Kidney (tissue), 14 donors: ENCODE data around the gene CRCP. TPM values are rescaled to one million over a fixed set of nuclear protein-coding genes. Genes with fewer than 3 reads are reported as not detected.

Experiments used
- DNase-seq, 5 donors: peaks; one replicate each; pipeline ENCODE4 v3.0.0-alpha.2; 2013 to 2020
- FAIRE-seq: peaks from 2 replicates; lab custom pipeline; 2012; peaks lifted over from hg19 to GRCh38; lab: Jason Lieb, UNC
- H3K27ac ChIP-seq, 2 donors: one replicate each; pipeline ENCODE4 v1.7.0; 2013; ENCODE audit warnings: low read depth in 2 of 2, low read length in 2 of 2, inconsistent platforms in 1 of 2
- H3K27me3 ChIP-seq: one replicate; pipeline ENCODE4 v1.7.1; 2013; ENCODE audit warnings: low read length, inconsistent platforms; ENCODE audit not compliant: control insufficient read depth, insufficient read depth
- H3K36me3 ChIP-seq, 3 donors: one replicate each; pipeline versions ENCODE4 v1.7.0 to v1.7.1; 2013; ENCODE audit warnings: low read length in 3 of 3, control low read depth in 1 of 3, inconsistent platforms in 1 of 3; ENCODE audit not compliant: insufficient read depth in 3 of 3, control insufficient read depth in 2 of 3
- H3K4me1 ChIP-seq, 3 donors: one replicate each; pipeline versions ENCODE4 v1.7.0 to v1.7.1; 2013; ENCODE audit warnings: low read length in 3 of 3, inconsistent platforms in 1 of 3, low read depth in 1 of 3; ENCODE audit not compliant: control insufficient read depth in 2 of 3, insufficient read depth in 2 of 3
- H3K4me3 ChIP-seq, 3 donors: one replicate each; pipeline versions ENCODE4 v1.7.0 to v1.8.1; 2013; ENCODE audit warnings: low read length in 3 of 3, control low read depth in 1 of 3, inconsistent platforms in 1 of 3
- H3K9ac ChIP-seq, 3 donors: one replicate each; pipeline versions ENCODE4 v1.7.0 to v1.7.1; 2013; ENCODE audit warnings: low read length in 3 of 3, control low read depth in 1 of 3, inconsistent platforms in 1 of 3
- H3K9me3 ChIP-seq, 3 donors: one replicate each; pipeline versions ENCODE4 v1.7.0 to v1.7.1; 2013; ENCODE audit warnings: low read length in 3 of 3, control low read depth in 1 of 3, inconsistent platforms in 1 of 3; ENCODE audit not compliant: control insufficient read depth in 2 of 3, insufficient read depth in 1 of 3
- CTCF ChIP-seq: IDR thresholded peaks from 3 replicates; pipeline ENCODE4 v1.5.1; 2012; ENCODE audit warnings: mild to moderate bottlenecking, moderate library complexity, borderline replicate concordance; ENCODE audit not compliant: insufficient read depth; ENCODE audit errors: extremely low read depth
- intact Hi-C: fragments of 100-400 bp; cut with DNase I; formaldehyde crosslinking; loops from one replicate; pipeline ENCODE4 v1.11.1; 2022
- polyA plus RNA-seq: library from polyadenylated mRNA; stranded (reverse); fragments of 350-450 nt; fragmentation: Illumina TruSeq; extraction: RNeasy Lipid Tissue Mini Kit (QIAGEN cat#74804); gene quantifications from one replicate; pipeline ENCODE4 v1.2.3, GENCODE V29; 2014; ENCODE audit warnings: low read depth, low replicate concordance; ENCODE audit not compliant: insufficient read depth
- total RNA-seq: library from RNA; stranded (reverse); fragmentation: NEBNext Ultra II Directional; extraction: Animal tissue kit (Norgen Biotek cat#: 25700); gene quantifications from one replicate; pipeline ENCODE4 v1.2.1, GENCODE V29; 2021
- donor health status: control.
- donor health status: control.
- donor health status: control.
- donor health status: control.
- donor health status: control.
- donor health status: DM: yes; HTN: yes; CAD: no.
- donor health status: Normal renal cell carcinoma (clear cell type).

CRCP gene
- total and polyA plus RNA-seq, 2 donors from 2014 or later = 16.8 to 35.8 TPM

DNA sequence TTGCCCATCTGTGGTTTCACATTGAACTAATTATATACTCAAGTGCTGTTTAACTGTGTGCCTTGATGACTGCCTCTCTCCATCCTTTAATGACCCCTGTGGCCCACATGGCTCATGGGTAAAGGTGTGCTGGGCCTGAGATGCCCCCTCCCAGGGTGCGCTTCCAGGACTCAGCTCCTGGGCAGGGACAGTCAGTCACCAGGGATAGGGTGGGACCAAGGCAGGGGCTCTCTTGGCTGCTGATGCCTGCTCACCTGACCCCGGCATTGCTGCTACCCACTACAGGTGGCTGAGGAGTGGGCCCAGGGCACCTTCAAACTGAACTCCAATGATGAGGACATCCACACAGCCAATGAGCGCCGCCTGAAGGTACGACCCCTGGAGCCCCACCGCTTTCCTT lies 32.6 kb upstream of the CRCP start:
- FAIRE-seq (no peak), DNase-seq (no peak)
- H3K4me1 ChIP-seq = peaks cover 0 to 2% (median 0%) of the 10 kb centered on the region in 3 donors
- TF ChIP-seq CTCF = no peak
- intact Hi-C loops = no loop called here
- peaks cover 0 to 21% (median 11%) of the 10 kb centered on the region in 3 donors for H3K36me3 ChIP-seq
- H3K27ac ChIP-seq = no peak overlapping the region
- H3K9ac ChIP-seq = no peak overlapping the region
- H3K9me3 ChIP-seq = no peaks in the 10 kb centered on the region
- no peak overlapping the region for H3K4me3 ChIP-seq
- H3K27me3 ChIP-seq = no peaks in the 10 kb centered on the region

- H3K36me3 ChIP-seq = peaks cover 0 to 21% (median 11%) of the 10 kb centered on the region in 3 donors
- no peak overlapping the region for H3K27ac ChIP-seq
- H3K4me1 ChIP-seq = no peaks in the 10 kb centered on the region
- no peaks in the 10 kb centered on the region for H3K9me3 ChIP-seq
- no peak for FAIRE-seq
- TF ChIP-seq CTCF = no peak
- no peak overlapping the region for H3K4me3 ChIP-seq
- no peaks in the 10 kb centered on the region for H3K27me3 ChIP-seq
- no peak for DNase-seq
- H3K9ac ChIP-seq = no peak overlapping the region
- intact Hi-C loops = no loop called here
Measured at GRCh38 chr7:66082886-66083415, 31.7 kb upstream of the CRCP start.

GRCh38 chr7:66083677-66084076 lies 31.0 kb upstream of the CRCP start:
- H3K4me1 ChIP-seq = no peaks in the 10 kb centered on the region
- DNase-seq = no peak
- TF ChIP-seq CTCF = no peak
- H3K27me3 ChIP-seq = no peaks in the 10 kb centered on the region
- H3K36me3 ChIP-seq = peaks cover 0 to 21% (median 11%) of the 10 kb centered on the region in 3 donors
- FAIRE-seq = no peak
- no peaks in the 10 kb centered on the region for H3K9me3 ChIP-seq
- H3K4me3 ChIP-seq = no peak overlapping the region
- no peak overlapping the region for H3K27ac ChIP-seq
- no peak overlapping the region for H3K9ac ChIP-seq
- intact Hi-C loops = no loop called here
